NCI-H82 treated with DMSO at 0.1 percent for 48 hours (cell line): ENCODE data around the gene TNPO3.
"Not testable (repeated sequence)": the region's sequence is repeated elsewhere in the genome, so short reads cannot be mapped to it uniquely, and the experiment has no call there.

Experiments
- DNase-seq: peaks from one replicate; lab custom pipeline; 2025; ENCODE audit not compliant: unreplicated experiment; lab: John Stamatoyannopoulos, UW

The TNPO3 gene

DNA sequence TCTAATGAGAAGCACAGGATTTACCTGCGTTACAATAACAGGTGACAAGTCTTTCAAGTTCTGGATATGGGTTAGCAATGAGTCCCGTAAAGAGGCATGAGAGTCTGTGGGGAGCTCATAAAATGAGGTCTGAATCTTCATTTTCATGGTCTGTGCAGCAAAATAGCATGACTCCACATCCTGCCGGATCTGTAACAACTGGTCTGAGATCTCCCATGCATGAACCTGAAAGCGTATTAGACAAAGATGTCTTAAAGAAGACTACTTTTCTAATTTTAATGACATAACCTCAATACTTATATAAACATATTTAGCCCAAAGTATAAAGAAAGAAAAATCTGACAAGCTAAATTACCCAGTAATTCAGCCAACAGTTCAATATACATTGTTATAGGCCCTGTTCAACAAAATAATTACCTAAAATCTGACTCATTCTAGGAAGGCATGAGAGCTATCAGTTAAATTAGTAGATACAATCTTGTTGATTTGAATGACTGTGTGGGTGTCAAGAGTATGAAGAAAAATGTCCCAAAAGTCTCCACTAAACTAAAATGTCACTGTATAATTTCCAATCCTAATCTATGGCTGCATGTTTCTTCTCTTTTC lies 36.9 kb downstream of the TNPO3 start:
- DNase-seq: no peak

DNA sequence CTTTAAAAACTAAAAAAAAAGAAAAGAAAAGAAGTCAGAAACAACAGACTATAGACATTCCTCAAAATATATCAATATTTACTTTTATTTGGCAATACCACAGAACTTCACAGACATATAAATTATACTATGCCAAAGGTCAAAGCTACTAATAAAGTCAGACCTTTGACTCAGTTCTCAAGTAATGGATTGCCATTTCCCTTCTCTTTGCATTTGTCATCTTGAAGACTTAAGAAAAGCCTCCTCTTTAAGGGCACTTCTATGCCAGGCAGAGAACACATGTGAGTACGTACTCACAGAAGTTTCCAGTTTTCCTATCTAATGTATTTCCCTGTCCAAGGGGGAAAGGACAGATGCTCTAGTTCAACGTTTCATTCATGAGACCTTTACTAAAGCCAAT lies 37.6 kb downstream of the TNPO3 start:
- DNase-seq: no peak

DNA sequence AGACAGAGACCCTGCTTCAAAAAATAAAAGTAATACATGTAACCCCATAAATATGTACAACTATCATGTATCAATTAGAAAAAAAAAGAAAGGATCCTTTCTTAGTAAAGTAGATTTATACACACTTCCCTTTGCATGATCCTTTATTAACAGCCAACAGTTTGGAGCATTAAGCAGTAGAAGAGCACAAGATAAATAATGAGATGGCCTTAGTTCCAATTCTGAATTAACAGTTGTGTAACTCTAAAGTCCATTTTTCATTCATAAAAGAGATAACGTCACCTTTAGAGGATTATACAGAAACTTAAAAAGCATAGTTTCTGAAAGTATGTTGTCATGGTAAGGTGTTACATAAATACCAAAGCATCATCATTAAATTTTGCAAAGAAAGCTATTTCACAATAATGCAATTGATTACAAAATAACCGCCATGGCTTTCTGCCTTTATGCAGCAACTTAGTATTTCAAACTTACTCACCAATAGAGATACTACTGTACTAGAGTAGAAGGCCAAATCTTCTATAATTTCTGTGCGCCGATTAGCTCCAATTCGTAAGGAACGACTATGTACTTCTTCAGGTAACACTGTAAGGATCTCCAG lies 40.3 kb downstream of the TNPO3 start:
- DNase-seq: no peak

DNA sequence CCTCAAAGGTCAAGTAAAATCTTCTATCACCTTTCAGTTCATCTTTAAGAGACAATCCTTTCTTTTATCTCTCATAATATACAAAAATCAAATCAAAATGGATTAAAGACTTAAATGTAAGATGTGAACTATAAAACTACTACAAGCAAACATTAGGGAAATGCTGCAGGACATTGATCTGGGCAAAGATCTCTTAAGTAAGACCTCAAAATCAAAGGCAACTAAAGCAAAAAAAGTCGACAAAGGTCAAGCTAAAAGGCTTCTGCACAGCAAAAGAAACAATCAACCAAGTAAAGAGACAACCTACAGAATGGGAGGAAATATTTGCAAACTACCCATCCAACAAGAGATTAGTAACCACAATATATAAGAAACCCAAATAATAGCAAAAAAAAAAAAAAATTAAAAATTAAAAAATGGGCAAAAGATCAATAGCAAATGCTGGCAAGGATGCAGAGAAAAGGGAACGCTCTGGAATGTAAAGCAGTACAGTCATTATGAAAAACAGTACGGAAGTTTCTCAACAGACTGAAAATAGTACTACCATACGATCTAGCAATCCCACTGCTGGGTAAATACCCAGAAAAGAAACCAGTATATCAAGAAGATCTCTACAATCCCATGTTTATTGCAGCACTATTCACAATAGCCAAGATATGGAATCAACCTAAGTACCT lies 41.7 kb downstream of the TNPO3 start:
- no peak for DNase-seq

DNA sequence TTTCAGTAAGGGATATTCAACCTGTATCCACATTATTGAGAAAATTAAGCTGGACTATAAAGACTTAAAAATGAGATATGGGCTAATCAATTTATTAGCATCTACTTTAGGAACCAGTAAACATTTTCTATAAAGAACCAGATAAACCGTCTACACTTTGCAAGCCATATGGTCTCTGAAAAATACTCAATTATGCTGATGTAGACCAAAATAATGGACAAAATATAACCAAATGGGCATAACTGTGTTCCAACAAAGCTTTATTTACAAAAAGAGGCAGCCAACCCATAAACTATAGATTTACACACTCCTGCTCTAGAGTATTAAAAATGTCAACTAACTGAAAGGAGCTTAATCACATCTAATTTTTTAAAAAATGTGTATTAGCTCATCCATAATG lies 42.3 kb downstream of the TNPO3 start:
- no peak for DNase-seq

DNA sequence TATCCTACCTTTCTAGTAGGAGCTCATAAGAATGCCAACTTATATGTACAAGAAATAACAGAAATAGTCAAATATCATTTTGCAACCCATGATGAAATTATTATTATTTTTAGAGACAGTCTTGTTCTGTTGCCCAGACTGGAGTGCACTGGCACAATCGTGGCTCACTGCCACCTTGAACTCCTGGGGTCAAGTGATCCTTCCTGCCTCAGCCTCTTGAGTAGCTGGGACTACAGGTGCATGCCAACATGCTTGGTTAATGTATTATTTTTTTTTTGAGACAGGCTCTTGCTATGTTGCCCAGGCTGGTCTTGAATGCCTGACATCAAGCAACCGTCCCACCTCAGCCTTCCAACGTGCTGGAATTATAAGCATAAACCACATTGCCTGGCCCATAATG lies 44.8 kb downstream of the TNPO3 start:
- no peak for DNase-seq

DNA sequence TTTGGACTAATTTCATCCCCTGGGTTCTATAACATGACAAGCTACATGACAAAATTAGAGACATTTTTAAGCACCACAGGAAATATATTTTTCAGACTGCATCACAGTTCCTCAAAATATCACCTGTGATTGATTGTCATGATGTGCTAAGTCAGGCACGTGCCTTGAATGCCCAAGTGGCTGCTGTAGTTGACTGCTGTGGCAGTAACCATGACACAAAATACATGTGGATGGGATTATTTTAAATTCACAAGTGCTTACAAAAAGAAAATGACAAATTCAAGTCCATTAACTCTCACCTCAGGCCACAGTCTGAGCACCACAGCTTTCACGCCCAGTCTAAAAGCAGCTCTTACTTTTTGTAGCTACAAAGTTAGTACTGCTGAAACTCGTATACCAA lies 45.5 kb downstream of the TNPO3 start:
- DNase-seq: no peak

DNA sequence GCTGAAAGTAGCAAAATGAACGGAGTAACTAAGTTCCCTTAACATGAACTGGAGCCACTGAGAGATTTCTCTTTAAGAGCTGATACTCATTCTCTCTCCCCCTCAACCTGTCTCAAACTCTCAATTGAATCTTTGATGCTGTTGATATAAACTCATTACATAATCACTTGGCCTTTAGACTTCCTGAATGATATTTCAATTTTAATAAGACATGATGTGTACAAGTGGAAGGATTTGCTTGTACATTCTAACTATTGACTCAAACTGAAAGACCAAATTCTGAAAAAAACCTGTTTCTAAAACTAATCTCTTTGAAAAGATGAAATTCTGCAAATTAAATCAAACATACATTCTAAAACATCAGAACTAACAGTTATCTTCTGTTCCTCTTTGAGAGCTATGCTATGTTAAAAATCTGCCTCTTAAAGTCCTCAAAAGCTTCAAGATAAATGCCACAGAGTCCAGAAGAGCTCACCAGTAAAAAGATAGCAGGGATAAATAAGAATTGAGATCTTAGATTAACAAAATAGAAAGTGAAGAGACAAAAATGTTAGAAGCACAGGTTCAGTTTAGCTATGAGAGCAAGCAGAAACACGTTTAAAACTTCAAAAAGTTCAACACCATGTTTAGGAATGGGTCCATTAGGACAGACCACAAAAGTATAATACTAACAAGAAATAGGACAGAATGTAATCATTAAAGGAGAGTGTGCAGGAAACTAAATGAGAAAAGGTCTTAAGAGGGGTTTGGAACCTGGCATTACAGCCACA lies 46.1 kb downstream of the TNPO3 start:
- DNase-seq: no peak

DNA sequence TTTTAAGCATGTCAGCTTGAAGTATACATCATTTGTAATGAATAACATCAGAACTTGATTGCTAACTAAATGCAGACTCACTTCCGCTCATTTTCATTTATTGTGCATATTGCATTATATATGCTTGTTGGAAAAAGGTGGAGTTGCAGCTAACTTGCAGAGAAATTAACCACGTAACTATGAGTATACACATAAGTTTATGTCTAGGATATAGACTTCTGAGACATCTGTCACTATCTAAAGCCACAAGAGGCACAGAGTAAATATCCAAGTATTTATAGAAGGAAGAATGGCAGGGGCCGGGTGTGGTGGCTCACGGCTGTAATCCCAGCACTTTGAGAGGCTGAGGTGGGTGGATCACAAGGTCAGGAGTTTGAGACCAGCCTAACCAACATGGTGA lies 47.3 kb downstream of the TNPO3 start:
- no peak for DNase-seq

DNA sequence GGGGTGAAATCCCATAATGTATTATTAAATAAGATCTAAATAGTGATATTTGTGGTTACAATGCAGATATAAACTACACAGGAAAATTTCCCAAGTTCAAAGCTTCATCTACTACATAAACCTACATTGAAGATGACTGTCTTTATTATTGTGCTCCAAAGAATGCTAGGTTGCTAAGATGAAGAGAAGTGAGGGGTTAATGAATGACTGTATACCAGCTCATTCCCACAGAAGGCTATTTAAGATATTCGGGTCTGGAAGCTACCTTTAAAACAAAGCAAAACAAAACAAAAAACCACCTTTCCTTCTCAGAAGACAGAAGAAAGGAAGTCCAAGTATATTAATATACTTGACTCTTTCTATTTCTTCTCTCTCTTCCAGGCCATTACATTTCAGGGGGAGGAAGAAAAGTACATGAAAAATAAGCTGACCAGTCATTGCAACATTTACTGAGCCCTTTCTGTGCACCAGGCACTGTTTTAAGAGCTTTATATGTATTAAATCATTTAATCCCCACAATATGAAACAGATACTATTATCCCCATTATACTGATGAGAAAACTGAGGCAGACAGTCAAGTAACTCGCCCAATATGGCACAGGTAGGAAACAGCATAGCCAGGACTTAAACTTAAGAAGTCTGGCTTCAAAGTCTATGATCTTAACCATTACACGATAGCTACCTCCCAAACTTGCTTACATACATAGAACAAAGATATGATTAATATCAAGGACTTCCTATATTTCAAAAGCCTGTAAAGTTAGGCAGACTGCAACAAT lies 48.1 kb downstream of the TNPO3 start:
- no peak for DNase-seq

DNA sequence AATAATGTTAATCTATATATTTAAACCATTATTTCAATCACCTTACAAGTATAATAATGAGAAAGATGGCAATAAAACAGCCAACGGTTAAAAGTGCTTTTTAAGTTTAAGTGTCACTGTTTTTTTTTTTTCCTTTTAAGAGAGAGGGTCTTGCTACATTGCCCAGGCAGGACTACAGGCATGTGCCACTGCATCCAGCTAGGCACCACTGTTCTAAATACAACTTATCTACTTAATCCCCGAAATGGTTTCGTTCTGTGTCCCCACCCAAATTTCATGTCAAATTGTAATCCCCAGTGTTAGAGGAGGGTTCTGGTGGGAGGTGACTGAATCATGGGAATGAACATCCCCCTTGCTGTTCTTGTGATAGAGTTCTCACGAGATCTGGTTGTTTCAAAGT lies 49.7 kb downstream of the TNPO3 start:
- no peak for DNase-seq

DNA sequence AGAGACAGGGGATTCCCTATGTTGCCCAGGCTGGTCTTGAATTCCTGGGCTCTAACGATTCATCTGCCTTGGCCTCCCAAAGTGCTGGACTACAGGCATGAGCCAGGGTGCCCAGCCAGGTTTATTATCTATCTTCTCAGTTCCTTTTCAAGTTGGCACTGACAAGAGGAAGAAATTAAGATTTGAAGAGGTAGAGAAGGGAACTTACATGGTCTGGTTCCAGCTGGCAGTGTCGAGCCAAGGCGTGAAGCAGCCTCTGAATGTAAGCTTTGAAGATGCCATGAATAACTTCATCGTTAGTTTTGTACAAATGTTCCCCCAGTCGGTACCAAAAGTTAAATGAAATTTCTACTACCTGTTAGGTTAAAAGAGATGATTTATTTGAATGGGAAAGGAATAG lies 57.7 kb downstream of the TNPO3 start:
- DNase-seq: no peak

DNA sequence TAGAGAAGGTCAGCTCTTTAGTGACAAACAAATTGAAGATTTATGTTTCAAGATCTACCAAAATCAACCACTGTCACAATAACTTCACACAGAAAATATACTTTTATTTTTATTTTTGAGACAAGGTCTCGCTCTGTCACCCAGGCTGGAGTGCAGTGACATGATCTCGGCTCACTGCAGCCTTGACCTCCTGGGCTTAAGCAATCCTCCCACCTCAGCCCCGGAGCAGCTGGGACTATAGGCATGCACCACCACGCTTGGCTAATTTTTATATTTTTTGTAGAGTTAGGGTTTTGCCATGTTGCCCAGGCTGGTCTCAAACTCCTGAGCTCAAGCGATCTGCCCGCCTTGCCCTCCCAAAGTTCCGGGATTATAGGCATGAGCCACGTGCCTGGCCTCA lies 60.4 kb downstream of the TNPO3 start:
- DNase-seq: not testable (repeated sequence)

DNA sequence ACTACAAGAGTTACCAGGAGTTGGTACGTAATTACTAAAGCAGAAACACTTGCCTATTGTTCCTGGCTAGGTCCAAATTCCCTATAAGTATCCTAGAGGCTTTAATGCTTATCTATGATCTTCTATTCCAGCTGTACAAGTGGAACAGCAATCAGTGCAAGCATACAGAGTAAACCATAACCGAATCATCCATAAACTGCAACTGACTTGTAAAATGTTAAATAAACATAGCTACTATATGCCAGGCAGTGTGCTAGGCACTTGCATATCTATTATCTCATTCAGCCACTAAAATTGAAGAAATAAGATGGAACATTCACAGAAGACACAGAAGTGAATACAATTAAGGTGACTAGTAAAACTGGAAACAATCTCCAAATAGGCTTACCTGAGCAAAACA lies 61.5 kb downstream of the TNPO3 start:
- DNase-seq: no peak

DNA sequence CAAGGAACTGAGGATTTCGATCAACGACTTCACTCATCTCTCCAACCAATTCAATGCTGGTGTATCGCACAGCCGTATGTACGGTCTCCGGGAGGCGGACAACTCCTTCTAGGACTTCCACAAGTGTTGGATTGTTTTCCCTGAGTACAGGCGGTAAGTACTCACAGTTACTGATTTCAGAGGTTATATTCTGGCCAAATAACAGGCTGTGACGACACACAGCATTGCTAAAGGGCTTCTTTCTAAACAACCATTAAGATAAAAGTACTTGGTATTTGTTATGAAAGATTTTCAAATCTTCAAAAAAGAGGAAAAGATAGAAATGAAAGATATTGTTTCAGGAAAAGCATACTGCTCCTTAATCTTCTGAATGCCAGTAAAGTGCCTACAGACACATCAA lies 65.0 kb downstream of the TNPO3 start:
- no peak for DNase-seq

DNA sequence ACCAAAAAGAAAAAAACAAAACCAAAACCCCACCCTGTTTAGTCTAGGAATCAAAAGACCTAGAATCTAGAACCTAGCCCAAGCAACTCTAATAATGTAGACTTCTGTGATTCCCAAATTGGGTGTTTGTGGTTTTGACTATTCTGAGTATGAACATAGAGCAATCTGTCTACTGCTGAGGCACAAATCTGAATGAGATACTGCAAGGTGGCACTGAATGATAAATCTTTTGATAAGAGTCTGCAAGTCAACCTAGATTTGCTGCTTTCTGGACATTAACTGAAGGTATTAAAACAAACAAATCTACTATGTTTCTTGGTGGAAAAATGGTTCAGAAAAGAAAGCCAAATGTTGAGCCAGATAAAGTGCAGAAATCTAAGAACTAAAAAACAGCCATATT lies 66.5 kb downstream of the TNPO3 start:
- no peak for DNase-seq

DNA sequence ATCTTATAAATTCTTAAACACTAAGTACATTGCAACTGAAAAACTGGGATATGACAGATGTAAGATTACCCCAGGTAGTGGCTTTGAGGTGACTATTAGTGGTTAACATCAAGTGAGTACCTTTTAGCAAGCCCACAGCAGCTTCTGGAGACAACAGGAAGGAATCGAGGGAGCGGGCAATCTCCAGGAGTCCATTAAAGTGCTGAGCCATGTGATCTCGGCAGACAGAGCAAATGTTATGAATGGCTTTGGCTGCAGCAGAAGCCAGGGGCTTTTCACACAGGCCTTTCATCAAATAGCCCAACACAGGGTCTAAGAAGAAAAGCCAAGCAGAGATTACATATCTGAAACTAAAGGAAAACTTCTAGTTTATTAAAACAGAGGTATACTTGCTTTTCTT lies 68.3 kb downstream of the TNPO3 start:
- DNase-seq: no peak

DNA sequence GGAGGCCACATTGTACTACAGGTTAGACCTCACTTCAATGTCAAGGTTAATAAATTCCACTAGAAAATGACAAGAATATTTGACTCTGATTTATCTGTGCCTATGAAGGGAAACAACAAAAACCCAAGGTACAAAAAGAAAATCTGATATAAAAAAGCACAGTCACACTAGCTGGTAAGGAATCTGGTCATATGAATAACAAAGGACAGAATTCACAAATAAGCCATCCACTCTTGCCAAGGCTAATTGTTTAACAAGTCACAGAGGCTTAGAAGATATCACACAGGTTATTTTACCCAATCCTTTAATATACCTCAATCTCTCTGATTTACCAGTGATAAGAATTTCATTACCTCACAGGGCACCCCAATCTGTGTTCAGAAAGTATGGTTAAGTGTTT lies 69.3 kb downstream of the TNPO3 start:
- no peak for DNase-seq

DNA sequence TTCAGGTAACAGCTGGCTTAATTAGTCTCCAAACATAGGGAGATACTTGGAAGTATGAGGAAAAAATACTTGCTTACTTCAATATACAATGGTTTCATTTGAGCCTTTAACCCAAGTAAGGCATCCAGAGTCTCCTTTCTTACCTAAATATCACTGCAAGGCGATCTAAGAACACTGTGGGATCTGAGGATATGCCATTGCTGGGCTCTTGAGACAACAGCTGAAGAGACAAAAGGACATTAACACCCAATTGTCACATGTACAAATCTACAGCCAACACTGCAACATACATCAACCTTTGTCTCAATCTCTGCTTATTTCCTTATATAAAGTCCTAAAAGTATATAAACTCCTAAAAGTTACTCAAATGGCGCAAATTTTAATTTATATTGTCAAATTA lies 72.8 kb downstream of the TNPO3 start:
- DNase-seq: no peak

DNA sequence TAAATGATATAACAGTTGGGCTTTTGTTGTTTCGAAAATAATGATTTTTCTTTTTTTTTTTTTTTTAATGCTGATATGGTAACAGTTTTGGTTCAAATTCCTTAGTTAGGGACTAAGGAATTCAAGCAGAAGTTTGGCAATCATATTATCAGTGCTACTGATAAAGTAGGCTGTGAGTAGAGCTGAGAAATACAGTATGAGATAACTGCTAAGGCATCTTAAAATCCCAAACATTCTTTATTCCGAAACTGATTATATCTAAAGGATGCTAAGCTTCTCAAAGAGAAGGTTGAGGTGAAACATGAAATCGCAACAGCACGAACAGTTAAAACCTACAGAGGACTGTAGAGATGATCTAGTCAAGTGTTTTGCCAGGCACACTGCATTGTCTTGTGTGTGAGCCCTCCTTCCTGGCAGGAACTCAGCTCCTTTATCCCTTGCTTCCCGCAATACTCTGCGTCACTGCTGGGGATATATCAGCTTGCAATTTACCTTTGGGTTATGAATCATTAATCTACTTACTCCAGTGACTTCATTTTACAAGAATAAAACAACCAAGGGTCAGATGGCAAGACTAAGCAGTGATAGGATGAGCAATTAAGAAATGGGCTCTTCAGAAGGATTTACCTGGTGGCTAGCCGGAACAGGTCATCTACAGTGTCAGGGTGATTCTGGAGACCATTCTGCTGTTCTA lies 80.5 kb downstream of the TNPO3 start:
- DNase-seq: no peak

DNA sequence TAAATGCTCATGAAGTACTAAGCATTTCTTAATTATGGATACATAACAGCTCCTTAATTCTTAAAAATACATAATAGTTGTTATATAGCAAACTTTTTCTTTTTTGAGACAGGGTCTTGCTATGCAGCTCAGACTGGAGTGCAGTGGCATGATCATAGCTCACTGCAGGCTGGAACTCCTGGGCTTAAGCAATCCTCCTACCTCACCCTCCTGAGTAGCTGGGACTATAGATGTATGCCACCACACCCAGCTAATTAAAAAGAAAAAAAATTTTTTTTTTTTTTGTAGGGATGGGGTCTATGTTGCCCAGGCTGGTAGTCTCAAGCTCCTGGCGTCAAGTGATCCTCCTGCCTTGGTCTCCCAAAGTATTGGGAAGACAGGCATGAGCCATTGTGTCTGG lies 86.3 kb downstream of the TNPO3 start:
- DNase-seq: no peak
